ENCODE data around the gene PCLO.

GRCh38 chr7:83096065-83096580, 66.6 kb downstream of the PCLO start:
- no peak for TF ChIP-seq CTCF (conservative IDR thresholded peaks at IDR 0.05 in 1 of 2, IDR thresholded peaks at IDR 0.05 in 1 of 2; ENCODE audit: extremely low read depth in 1 of 2, insufficient read depth in 1 of 2, low read depth in 1 of 2, low read length in 2 of 2)
- no peak for TF ChIP-seq EZH2 (IDR thresholded peaks at IDR 0.05; ENCODE audit: borderline replicate concordance, low read length)

Data from mammary epithelial cell (primary cell).